Measurements from ENCODE around the gene PPIL3.

GRCh38 chr2:200847939-200848338 lies 40.9 kb downstream of the PPIL3 start:
- TF ChIP-seq CTCF (IDR thresholded peaks at IDR 0.05) (no peak), POLR2AphosphoS5 (IDR thresholded peaks at IDR 0.05) (no peak), POLR2A (IDR thresholded peaks at IDR 0.05) (no peak)

Measured in gastroesophageal sphincter (tissue), 3 donors.